Gastrocnemius medialis (tissue), 4 donors: Measurements from ENCODE around the gene PIWIL1. TPM values are rescaled to one million over a fixed set of nuclear protein-coding genes. Genes with fewer than 3 reads are reported as not detected.

ENCODE experiments used
- ATAC-seq, 2 donors: fragments of 150-250 bp; one replicate each; pipeline ENCODE4 v1.9.1; 2016
- DNase-seq, 2 donors: peaks; one replicate each; pipeline ENCODE4 v3.0.0-alpha.2; 2019
- H3K27ac ChIP-seq, 4 donors: fragments of 200-600 bp; sonication (generic); 1 replicate in 1 of 4; 2 replicates in 3 of 4; pipeline ENCODE4 v1.5.1; 2016 to 2018; ENCODE audit warnings: mild to moderate bottlenecking in 2 of 4, moderate library complexity in 1 of 4
- H3K27me3 ChIP-seq, 3 donors: fragments of 200-600 bp; sonication (generic) in 2 of 3; 1 replicate in 1 of 3; 2 replicates in 2 of 3; pipeline versions ENCODE4 v1.5.1 to v1.6.0; 2016 to 2019; ENCODE audit warnings: mild to moderate bottlenecking in 1 of 3, moderate library complexity in 1 of 3
- H3K36me3 ChIP-seq, 2 donors: fragments of 200-600 bp; sonication (generic) in 1 of 2; one replicate each; pipeline ENCODE4 v1.5.1; 2017 to 2018
- H3K4me1 ChIP-seq, 2 donors: fragments of 200-600 bp; sonication (generic) in 1 of 2; one replicate each; pipeline ENCODE4 v1.5.1; 2016 to 2017; ENCODE audit warnings: mild to moderate bottlenecking in 2 of 2
- H3K4me3 ChIP-seq, 4 donors: fragments of 200-600 bp; sonication (generic) in 3 of 4; 1 replicate in 1 of 4; 2 replicates in 3 of 4; pipeline ENCODE4 v1.5.1; 2016 to 2019; ENCODE audit warnings: mild to moderate bottlenecking in 2 of 4
- H3K9me3 ChIP-seq, 3 donors: fragments of 200-600 bp; sonication (generic) in 2 of 3; 1 replicate in 1 of 3; 2 replicates in 2 of 3; pipeline ENCODE4 v1.5.1; 2016 to 2019
- POLR2A ChIP-seq, 2 donors: fragments of 450-650 bp; IDR thresholded peaks; one replicate each; pipeline ENCODE4 v1.6.1; 2017; ENCODE audit warnings: antibody characterized with exemption in 2 of 2, mild to moderate bottlenecking in 2 of 2, moderate library complexity in 2 of 2
- in situ Hi-C, 4 donors: fragments of 200-750 bp; cut with MboI; loops; one replicate each; pipeline versions ENCODE4 v1.15.0 to v1.8.0; 2017; ENCODE audit warnings: low sequenced_read_pairs in 4 of 4
- intact Hi-C: fragments of 100-400 bp; cut with DNase I; formaldehyde crosslinking; loops from one replicate; pipeline ENCODE4 v1.15.1; 2023; ENCODE audit warnings: low total_unique reads
- total RNA-seq, 4 donors: library from RNA; depleted of rRNA; stranded (reverse); fragments of >200 nt; gene quantifications; one replicate each; pipeline versions ENCODE4 v1.1.0 to v1.2.3, GENCODE V29; 2016
- TF ChIP-seq, protein P1 (sequence below), 5 experiments: fragments of 450-650 bp in 3 of 5; fragments of 200-600 bp in 2 of 5; sonication (generic) in 2 of 5; IDR thresholded peaks in 4 of 5; conservative IDR thresholded peaks in 1 of 5; 1 replicate in 4 of 5; 2 replicates in 1 of 5; pipeline ENCODE4 v1.5.1; 2016 to 2019; ENCODE audit warnings: antibody characterized with exemption in 5 of 5, mild to moderate bottlenecking in 3 of 5, moderate library complexity in 3 of 5

PIWIL1 gene
- total RNA-seq, 4 donors from 2014 or later = not detected

DNA sequence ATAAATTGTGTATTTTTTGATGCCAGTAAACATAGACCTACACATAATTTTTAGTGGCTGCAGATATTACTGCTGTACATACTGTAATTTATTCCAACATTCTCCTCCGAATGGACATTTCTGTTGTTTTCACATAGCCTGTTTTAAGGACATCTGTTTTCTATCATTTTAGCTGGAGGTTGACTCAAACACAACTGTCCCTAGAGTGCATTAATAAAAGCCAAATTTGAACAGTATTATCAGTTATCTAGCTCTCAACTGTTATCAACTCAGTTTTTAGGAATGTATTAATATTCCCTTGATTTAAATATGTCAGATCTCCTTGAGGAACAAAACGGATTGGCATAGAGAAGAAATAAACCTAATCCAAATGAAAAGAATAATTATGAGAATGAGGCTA, 17.2 kb upstream of the PIWIL1 start:
- DNase-seq (no peak), ATAC-seq (no peak)
- Histone ChIP-seq H3K27me3 (no peaks in the 10 kb centered on the region), H3K27ac (no peak overlapping the region), H3K4me3 (no peak overlapping the region), H3K36me3 (no peaks in the 10 kb centered on the region), H3K9me3 (no peaks in the 10 kb centered on the region), H3K4me1 (no peaks in the 10 kb centered on the region)
- in situ Hi-C loops (no loop called here), intact Hi-C loops (no loop called here)
- TF ChIP-seq, protein P1, sequence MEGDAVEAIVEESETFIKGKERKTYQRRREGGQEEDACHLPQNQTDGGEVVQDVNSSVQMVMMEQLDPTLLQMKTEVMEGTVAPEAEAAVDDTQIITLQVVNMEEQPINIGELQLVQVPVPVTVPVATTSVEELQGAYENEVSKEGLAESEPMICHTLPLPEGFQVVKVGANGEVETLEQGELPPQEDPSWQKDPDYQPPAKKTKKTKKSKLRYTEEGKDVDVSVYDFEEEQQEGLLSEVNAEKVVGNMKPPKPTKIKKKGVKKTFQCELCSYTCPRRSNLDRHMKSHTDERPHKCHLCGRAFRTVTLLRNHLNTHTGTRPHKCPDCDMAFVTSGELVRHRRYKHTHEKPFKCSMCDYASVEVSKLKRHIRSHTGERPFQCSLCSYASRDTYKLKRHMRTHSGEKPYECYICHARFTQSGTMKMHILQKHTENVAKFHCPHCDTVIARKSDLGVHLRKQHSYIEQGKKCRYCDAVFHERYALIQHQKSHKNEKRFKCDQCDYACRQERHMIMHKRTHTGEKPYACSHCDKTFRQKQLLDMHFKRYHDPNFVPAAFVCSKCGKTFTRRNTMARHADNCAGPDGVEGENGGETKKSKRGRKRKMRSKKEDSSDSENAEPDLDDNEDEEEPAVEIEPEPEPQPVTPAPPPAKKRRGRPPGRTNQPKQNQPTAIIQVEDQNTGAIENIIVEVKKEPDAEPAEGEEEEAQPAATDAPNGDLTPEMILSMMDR (IDR thresholded peaks at IDR 0.05 in 4 of 5, conservative IDR thresholded peaks at IDR 0.05 in 1 of 5) = no peak
- TF ChIP-seq POLR2A (IDR thresholded peaks at IDR 0.05) = no peak

DNA sequence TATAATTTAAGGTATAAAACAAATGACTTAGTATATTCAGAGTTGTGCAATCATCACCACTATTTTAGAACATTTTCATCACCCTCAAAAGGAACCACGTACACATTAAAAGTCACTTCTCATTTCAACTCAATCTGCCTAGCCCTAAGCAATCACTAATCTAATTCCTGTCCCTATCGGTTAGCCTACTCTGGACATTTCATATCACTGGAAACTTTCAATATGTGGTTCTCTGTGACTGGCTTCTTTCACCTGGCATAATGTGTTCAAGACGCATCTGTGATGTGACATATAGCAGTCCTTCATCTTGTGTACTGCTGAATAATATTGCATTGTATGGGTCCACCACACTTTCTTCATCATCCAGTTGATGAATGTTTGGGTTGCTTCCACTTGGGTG, 15.4 kb upstream of the PIWIL1 start:
- in situ Hi-C loops (no loop called here), intact Hi-C loops (no loop called here)
- H3K4me3 ChIP-seq = no peak overlapping the region
- DNase-seq = no peak
- no peak for ATAC-seq
- H3K36me3 ChIP-seq = no peaks in the 10 kb centered on the region
- H3K27me3 ChIP-seq = peaks cover 0 to 2% (median 0%) of the 10 kb centered on the region in 3 donors
- TF ChIP-seq, protein P1 (IDR thresholded peaks at IDR 0.05 in 4 of 5, conservative IDR thresholded peaks at IDR 0.05 in 1 of 5) = no peak
- TF ChIP-seq POLR2A (IDR thresholded peaks at IDR 0.05) = no peak
- no peaks in the 10 kb centered on the region for H3K4me1 ChIP-seq
- no peak overlapping the region for H3K27ac ChIP-seq
- H3K9me3 ChIP-seq = no peaks in the 10 kb centered on the region

DNA sequence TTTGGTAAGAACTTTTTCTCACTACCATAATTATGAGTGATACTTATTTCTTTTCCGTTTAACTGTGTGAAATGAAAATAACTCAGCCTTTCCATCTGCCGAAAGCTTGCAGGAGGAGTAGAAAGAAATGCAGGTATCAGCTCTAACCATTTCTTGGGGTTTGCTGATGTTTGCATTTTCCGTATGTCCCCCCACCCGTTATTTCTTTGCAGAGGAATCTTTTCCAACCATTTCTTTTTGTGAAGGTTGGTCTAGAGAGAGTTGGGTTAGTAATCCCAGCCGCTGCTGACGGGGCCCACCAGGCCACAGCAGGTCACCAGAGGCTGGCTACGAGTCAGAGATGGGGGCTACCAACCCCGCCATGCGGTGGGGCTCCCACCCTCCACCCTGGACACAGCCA, 7.0 kb upstream of the PIWIL1 start:
- peaks cover 0 to 2% (median 0%) of the 10 kb centered on the region in 3 donors for H3K27me3 ChIP-seq
- in situ Hi-C loops (loop anchor here in 1 of 4 donors (10.0 kb wide), 1 partner anchor 276 kb away; no protein-coding TSS in a partner anchor), intact Hi-C loops (no loop called here)
- ATAC-seq = no peak
- H3K4me3 ChIP-seq = no peak overlapping the region
- no peak overlapping the region for H3K27ac ChIP-seq
- no peaks in the 10 kb centered on the region for H3K9me3 ChIP-seq
- no peaks in the 10 kb centered on the region for H3K36me3 ChIP-seq
- H3K4me1 ChIP-seq = no peaks in the 10 kb centered on the region
- DNase-seq = no peak
- TF ChIP-seq, protein P1 (IDR thresholded peaks at IDR 0.05 in 4 of 5, conservative IDR thresholded peaks at IDR 0.05 in 1 of 5) = no peak
- no peak for TF ChIP-seq POLR2A (IDR thresholded peaks at IDR 0.05)

DNA sequence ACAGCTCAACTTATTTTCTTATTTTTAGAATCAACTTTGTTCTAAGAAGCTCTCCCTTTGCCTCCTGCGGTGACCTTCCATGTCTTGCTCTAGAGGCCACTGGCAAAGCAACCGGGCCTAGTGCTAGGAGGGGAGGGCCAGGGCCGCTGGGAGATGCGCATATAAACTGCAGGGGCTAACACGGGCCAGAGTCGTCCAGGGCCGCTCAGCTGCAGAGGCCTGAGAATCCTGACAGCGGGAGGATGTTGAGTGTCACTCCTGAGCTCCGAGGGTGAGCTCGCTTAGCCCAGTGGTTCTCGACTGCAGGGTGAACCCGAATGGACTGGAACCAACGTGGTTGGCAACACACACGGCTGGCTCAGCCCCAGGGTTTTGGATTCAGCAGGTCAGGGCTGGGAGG, 6.5 kb upstream of the PIWIL1 start:
- DNase-seq (no peak), ATAC-seq (no peak)
- TF ChIP-seq POLR2A (IDR thresholded peaks at IDR 0.05) = no peak
- TF ChIP-seq, protein P1 (IDR thresholded peaks at IDR 0.05 in 4 of 5, conservative IDR thresholded peaks at IDR 0.05 in 1 of 5) = no peak
- H3K36me3 ChIP-seq = no peaks in the 10 kb centered on the region
- H3K4me1 ChIP-seq = no peaks in the 10 kb centered on the region
- H3K27ac ChIP-seq = no peak overlapping the region
- H3K9me3 ChIP-seq = no peaks in the 10 kb centered on the region
- intact Hi-C loops (no loop called here), in situ Hi-C loops (loop anchor here in 1 of 4 donors (10.0 kb wide), 1 partner anchor 276 kb away; no protein-coding TSS in a partner anchor)
- H3K4me3 ChIP-seq = no peak overlapping the region
- H3K27me3 ChIP-seq = peaks cover 0 to 1% (median 0%) of the 10 kb centered on the region in 3 donors

DNA sequence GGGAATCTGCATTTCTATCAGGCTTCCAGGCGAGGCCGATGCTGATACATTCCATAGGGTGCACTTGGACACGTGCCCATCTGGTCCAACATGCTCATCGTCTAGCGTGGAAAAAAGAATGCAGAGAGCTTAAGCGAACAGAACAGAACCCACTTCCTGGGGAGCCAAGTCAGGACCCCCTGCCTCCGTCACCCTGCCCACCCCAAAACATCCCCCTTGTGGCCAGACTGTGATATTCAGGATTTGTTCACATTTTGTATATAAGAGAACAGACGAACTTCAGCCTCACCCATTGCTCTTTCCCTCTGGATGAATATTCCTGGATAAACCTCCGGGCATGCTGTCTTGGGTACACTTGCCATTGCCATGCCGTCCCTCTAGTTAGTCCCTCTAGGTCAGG, 4.3 kb upstream of the PIWIL1 start:
- H3K27ac ChIP-seq = no peak overlapping the region
- H3K4me3 ChIP-seq = no peak overlapping the region
- H3K4me1 ChIP-seq = no peaks in the 10 kb centered on the region
- DNase-seq = no peak
- TF ChIP-seq POLR2A (IDR thresholded peaks at IDR 0.05) = no peak
- TF ChIP-seq, protein P1 (IDR thresholded peaks at IDR 0.05 in 4 of 5, conservative IDR thresholded peaks at IDR 0.05 in 1 of 5) = no peak
- no peaks in the 10 kb centered on the region for H3K9me3 ChIP-seq
- no peaks in the 10 kb centered on the region for H3K27me3 ChIP-seq
- intact Hi-C loops (no loop called here), in situ Hi-C loops (loop anchor here in 1 of 4 donors (10.0 kb wide), 1 partner anchor 279 kb away; no protein-coding TSS in a partner anchor)
- no peaks in the 10 kb centered on the region for H3K36me3 ChIP-seq
- ATAC-seq = no peak
